Stomach (tissue), 4 donors: Measurements from ENCODE around the gene ARFIP1.

Experiments
- POLR2A ChIP-seq, 4 donors: fragments of 450-650 bp; IDR thresholded peaks; one replicate each; pipeline ENCODE4 v1.6.1; 2016; ENCODE audit warnings: antibody characterized with exemption in 4 of 4, control low read depth in 2 of 4, mild to moderate bottlenecking in 1 of 4, moderate library complexity in 1 of 4
- TF ChIP-seq, protein P1 (sequence below), 7 experiments: fragments of 450-650 bp in 4 of 7; fragments of 200-600 bp in 3 of 7; sonication (generic) in 3 of 7; IDR thresholded peaks; one replicate each; pipeline ENCODE4 v1.5.1; 2016 to 2019; ENCODE audit warnings: antibody characterized with exemption in 7 of 7, control low read depth in 2 of 7, mild to moderate bottlenecking in 1 of 7

DNA sequence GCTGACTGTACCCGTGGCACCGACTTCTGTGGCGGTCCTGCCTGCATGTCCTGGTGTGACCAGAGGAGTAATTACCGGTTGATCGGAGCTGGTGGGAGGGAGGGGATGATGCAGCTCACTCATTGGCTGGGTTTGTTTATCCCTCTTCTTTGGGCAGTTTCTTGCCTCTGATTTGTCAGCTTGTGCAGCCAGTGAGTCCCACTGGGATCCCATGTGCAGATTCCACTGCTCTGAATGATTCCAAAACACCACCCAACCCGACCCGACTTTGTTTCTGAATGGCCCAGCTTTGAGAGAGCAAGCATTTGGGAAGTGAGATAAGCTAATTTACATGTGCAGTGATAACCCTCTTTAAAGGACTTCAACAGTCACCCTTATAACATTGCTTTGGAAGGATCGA, 170.2 kb downstream of the ARFIP1 start:
- TF ChIP-seq, protein P1, sequence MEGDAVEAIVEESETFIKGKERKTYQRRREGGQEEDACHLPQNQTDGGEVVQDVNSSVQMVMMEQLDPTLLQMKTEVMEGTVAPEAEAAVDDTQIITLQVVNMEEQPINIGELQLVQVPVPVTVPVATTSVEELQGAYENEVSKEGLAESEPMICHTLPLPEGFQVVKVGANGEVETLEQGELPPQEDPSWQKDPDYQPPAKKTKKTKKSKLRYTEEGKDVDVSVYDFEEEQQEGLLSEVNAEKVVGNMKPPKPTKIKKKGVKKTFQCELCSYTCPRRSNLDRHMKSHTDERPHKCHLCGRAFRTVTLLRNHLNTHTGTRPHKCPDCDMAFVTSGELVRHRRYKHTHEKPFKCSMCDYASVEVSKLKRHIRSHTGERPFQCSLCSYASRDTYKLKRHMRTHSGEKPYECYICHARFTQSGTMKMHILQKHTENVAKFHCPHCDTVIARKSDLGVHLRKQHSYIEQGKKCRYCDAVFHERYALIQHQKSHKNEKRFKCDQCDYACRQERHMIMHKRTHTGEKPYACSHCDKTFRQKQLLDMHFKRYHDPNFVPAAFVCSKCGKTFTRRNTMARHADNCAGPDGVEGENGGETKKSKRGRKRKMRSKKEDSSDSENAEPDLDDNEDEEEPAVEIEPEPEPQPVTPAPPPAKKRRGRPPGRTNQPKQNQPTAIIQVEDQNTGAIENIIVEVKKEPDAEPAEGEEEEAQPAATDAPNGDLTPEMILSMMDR (IDR thresholded peaks at IDR 0.05) = no peak
- TF ChIP-seq POLR2A (IDR thresholded peaks at IDR 0.05) = no peak
